Measurements from ENCODE around the gene PTPRG.

- TF ChIP-seq, protein P1, sequence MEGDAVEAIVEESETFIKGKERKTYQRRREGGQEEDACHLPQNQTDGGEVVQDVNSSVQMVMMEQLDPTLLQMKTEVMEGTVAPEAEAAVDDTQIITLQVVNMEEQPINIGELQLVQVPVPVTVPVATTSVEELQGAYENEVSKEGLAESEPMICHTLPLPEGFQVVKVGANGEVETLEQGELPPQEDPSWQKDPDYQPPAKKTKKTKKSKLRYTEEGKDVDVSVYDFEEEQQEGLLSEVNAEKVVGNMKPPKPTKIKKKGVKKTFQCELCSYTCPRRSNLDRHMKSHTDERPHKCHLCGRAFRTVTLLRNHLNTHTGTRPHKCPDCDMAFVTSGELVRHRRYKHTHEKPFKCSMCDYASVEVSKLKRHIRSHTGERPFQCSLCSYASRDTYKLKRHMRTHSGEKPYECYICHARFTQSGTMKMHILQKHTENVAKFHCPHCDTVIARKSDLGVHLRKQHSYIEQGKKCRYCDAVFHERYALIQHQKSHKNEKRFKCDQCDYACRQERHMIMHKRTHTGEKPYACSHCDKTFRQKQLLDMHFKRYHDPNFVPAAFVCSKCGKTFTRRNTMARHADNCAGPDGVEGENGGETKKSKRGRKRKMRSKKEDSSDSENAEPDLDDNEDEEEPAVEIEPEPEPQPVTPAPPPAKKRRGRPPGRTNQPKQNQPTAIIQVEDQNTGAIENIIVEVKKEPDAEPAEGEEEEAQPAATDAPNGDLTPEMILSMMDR (IDR thresholded peaks at IDR 0.05; ENCODE audit: poor library complexity), result no peak
- TF ChIP-seq EZH2 (IDR thresholded peaks at IDR 0.05; ENCODE audit: borderline replicate concordance), result no peak
Measured at GRCh38 chr3:62197350-62198012, 636.1 kb downstream of the PTPRG start.
